Measurements from ENCODE around the gene ASTN2. TPM values are rescaled to one million over a fixed set of nuclear protein-coding genes. Genes with fewer than 3 reads are reported as not detected.

ASTN2 gene
- total RNA-seq, 1 donor, result 5.6 TPM

- no peak for TF ChIP-seq CTCF (IDR thresholded peaks at IDR 0.05; ENCODE audit: insufficient read depth, low read length)
- no peak for DNase-seq (ENCODE audit: low read depth)
- H3K4me3 ChIP-seq (ENCODE audit: low read depth, low read length), result no peak overlapping the region
These were observed 992.5 kb downstream of the ASTN2 start for GRCh38 chr9:116422119-116422979.

GRCh38 chr9:116420993-116421538 is 993.8 kb downstream of the ASTN2 start:
- TF ChIP-seq CTCF (IDR thresholded peaks at IDR 0.05; ENCODE audit: insufficient read depth, low read length), result no peak
- no peak overlapping the region for H3K4me3 ChIP-seq (ENCODE audit: low read depth, low read length)
- DNase-seq (ENCODE audit: low read depth), result peak; percentile 54

GRCh38 chr9:116419181-116419580 is 995.7 kb downstream of the ASTN2 start:
- H3K4me3 ChIP-seq (ENCODE audit: low read depth, low read length), result no peak overlapping the region
- TF ChIP-seq CTCF (IDR thresholded peaks at IDR 0.05; ENCODE audit: insufficient read depth, low read length), result no peak
- DNase-seq (ENCODE audit: low read depth), result no peak

GRCh38 chr9:116417464-116417863 is 997.4 kb downstream of the ASTN2 start:
- TF ChIP-seq CTCF (IDR thresholded peaks at IDR 0.05; ENCODE audit: insufficient read depth, low read length), result no peak
- no peak for DNase-seq (ENCODE audit: low read depth)
- no peak overlapping the region for H3K4me3 ChIP-seq (ENCODE audit: low read depth, low read length)

- H3K4me3 ChIP-seq (ENCODE audit: low read depth, low read length), result no peak overlapping the region
- no peak for TF ChIP-seq CTCF (IDR thresholded peaks at IDR 0.05; ENCODE audit: insufficient read depth, low read length)
- DNase-seq (ENCODE audit: low read depth), result no peak
These were observed 998.4 kb downstream of the ASTN2 start for GRCh38 chr9:116416421-116416820.

- no peak for TF ChIP-seq CTCF (IDR thresholded peaks at IDR 0.05; ENCODE audit: insufficient read depth, low read length)
- H3K4me3 ChIP-seq (ENCODE audit: low read depth, low read length), result no peak overlapping the region
- DNase-seq (ENCODE audit: low read depth), result no peak
These were observed 1000.5 kb downstream of the ASTN2 start for GRCh38 chr9:116414374-116414773.

Measured in fibroblast of the aortic adventitia (primary cell).